Measurements from ENCODE around the gene CBY2. TPM values are rescaled to one million over a fixed set of nuclear protein-coding genes. Genes with fewer than 3 reads are reported as not detected.
A peak's percentile ranks its signal among the peaks of the same experiment; 100 is the strongest.

CBY2 gene
- total and polyA plus RNA-seq, 4 donors, result not detected

DNA sequence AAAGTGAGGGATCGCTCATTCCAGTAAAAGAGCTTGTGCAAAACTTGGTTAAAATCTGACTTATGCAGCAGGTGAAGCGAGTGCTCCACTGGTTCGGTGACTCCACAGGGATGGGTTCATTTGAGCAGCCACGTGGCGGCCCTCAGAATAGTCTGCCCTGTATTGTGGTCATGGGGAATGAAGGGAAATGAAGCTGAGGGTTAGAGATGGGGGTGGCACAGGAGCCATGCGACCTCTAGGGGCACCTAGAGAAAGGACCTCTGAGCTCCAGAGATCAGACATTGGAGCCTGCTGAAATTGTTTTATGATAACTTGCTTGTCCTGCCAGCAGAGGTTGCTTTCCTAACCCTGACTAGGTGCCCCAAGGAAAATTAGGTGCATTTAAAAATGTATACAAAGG is 26.6 kb downstream of the CBY2 start:
- H3K27me3 ChIP-seq (ENCODE audit: control insufficient read depth in 3 of 3, insufficient read depth in 3 of 3, low read length in 2 of 3), result peaks cover 0 to 2% (median 0%) of the 10 kb centered on the region in 3 donors
- H3K9me3 ChIP-seq (ENCODE audit: control insufficient read depth in 4 of 4, insufficient read depth in 3 of 4, low read length in 3 of 4), result no peaks in the 10 kb centered on the region
- ATAC-seq (ENCODE audit: insufficient read depth, low FRiP score) (no peak), DNase-seq (no peak)
- no peak overlapping the region for H3K4me3 ChIP-seq
- no peaks in the 10 kb centered on the region for H3K36me3 ChIP-seq (ENCODE audit: control insufficient read depth in 4 of 4, insufficient read depth in 4 of 4, low read length in 4 of 4)
- H3K9ac ChIP-seq (ENCODE audit: insufficient read depth in 1 of 2, low read length in 2 of 2), result no peak overlapping the region
- H3K27ac ChIP-seq (ENCODE audit: low read depth in 1 of 2, low read length in 1 of 2), result no peak overlapping the region
- 68 to 71% methylated on average over 6 of the region's 6 CpGs for WGBS, 2 donors
- TF ChIP-seq, protein P1, sequence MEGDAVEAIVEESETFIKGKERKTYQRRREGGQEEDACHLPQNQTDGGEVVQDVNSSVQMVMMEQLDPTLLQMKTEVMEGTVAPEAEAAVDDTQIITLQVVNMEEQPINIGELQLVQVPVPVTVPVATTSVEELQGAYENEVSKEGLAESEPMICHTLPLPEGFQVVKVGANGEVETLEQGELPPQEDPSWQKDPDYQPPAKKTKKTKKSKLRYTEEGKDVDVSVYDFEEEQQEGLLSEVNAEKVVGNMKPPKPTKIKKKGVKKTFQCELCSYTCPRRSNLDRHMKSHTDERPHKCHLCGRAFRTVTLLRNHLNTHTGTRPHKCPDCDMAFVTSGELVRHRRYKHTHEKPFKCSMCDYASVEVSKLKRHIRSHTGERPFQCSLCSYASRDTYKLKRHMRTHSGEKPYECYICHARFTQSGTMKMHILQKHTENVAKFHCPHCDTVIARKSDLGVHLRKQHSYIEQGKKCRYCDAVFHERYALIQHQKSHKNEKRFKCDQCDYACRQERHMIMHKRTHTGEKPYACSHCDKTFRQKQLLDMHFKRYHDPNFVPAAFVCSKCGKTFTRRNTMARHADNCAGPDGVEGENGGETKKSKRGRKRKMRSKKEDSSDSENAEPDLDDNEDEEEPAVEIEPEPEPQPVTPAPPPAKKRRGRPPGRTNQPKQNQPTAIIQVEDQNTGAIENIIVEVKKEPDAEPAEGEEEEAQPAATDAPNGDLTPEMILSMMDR (IDR thresholded peaks at IDR 0.05; ENCODE audit: control extremely low read depth, extremely low read depth), result no peak
- H3K4me1 ChIP-seq (ENCODE audit: control insufficient read depth in 5 of 5, insufficient read depth in 5 of 5, low read length in 5 of 5), result peaks cover 0 to 13% (median 0%) of the 10 kb centered on the region in 5 donors

DNA sequence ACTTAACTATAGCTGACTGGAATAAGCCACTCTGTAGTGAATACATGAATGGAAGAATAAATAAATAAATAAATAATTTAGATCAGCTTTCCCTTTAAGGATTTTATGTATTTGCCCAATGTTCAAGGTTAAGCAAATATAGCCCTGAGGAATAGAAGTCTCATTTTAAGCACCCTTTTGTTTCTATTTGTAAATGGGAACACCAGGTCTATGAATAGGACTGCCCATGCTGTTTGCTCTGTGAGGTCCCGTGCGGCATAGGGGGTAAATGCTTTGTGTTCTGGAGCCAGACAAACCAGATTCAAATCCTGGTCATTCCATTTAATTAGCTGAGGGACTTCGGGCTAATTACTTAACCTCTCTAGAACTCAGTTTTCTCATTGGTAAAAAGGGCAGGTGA is 29.3 kb downstream of the CBY2 start:
- TF ChIP-seq, protein P1 (IDR thresholded peaks at IDR 0.05; ENCODE audit: control extremely low read depth, extremely low read depth), result no peak
- no peak for DNase-seq
- H3K9ac ChIP-seq (ENCODE audit: insufficient read depth in 1 of 2, low read length in 2 of 2), result no peak overlapping the region
- WGBS, 2 donors, result 86 to 98% methylated on average over 3 of the region's 3 CpGs
- no peaks in the 10 kb centered on the region for H3K27me3 ChIP-seq (ENCODE audit: control insufficient read depth in 3 of 3, insufficient read depth in 3 of 3, low read length in 2 of 3)
- H3K4me3 ChIP-seq, result no peak overlapping the region
- H3K36me3 ChIP-seq (ENCODE audit: control insufficient read depth in 4 of 4, insufficient read depth in 4 of 4, low read length in 4 of 4), result no peaks in the 10 kb centered on the region
- H3K4me1 ChIP-seq (ENCODE audit: control insufficient read depth in 5 of 5, insufficient read depth in 5 of 5, low read length in 5 of 5), result peaks cover 0 to 16% (median 0%) of the 10 kb centered on the region in 5 donors
- H3K27ac ChIP-seq (ENCODE audit: low read depth in 1 of 2, low read length in 1 of 2), result no peak overlapping the region
- peaks cover 0 to 3% (median 0%) of the 10 kb centered on the region in 4 donors for H3K9me3 ChIP-seq (ENCODE audit: control insufficient read depth in 4 of 4, insufficient read depth in 3 of 4, low read length in 3 of 4)
- ATAC-seq (ENCODE audit: insufficient read depth, low FRiP score), result no peak

DNA sequence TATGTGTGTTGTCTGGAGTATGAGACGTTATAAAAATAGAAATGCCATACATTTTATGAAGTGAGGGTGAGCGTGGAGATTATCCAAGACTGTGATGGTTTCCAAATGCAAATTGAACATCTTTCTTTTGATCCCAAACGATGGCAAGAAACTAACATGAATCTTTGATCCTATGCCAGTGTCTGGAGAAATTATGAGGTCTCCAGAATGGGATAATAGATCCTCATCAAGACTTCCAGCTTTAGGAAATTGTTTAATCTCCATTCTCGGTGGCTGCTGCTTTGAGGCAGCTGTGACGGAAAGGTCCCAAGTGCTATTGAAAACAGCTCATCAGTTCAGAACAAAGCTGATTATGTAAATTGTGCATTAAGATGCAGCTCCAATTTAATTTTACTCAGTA is 30.8 kb downstream of the CBY2 start:
- peaks cover 0 to 3% (median 0%) of the 10 kb centered on the region in 4 donors for H3K9me3 ChIP-seq (ENCODE audit: control insufficient read depth in 4 of 4, insufficient read depth in 3 of 4, low read length in 3 of 4)
- WGBS, 2 donors, result 66 to 77% methylated on average over 5 of the region's 5 CpGs
- H3K27me3 ChIP-seq (ENCODE audit: control insufficient read depth in 3 of 3, insufficient read depth in 3 of 3, low read length in 2 of 3), result no peaks in the 10 kb centered on the region
- no peak overlapping the region for H3K9ac ChIP-seq (ENCODE audit: insufficient read depth in 1 of 2, low read length in 2 of 2)
- DNase-seq (peak in 2 of 3 donors; percentile 72 to 79), ATAC-seq (ENCODE audit: insufficient read depth, low FRiP score) (no peak)
- peaks cover 0 to 16% (median 0%) of the 10 kb centered on the region in 5 donors for H3K4me1 ChIP-seq (ENCODE audit: control insufficient read depth in 5 of 5, insufficient read depth in 5 of 5, low read length in 5 of 5)
- no peak overlapping the region for H3K4me3 ChIP-seq
- H3K27ac ChIP-seq (ENCODE audit: low read depth in 1 of 2, low read length in 1 of 2), result no peak overlapping the region
- TF ChIP-seq, protein P1 (IDR thresholded peaks at IDR 0.05; ENCODE audit: control extremely low read depth, extremely low read depth), result no peak
- H3K36me3 ChIP-seq (ENCODE audit: control insufficient read depth in 4 of 4, insufficient read depth in 4 of 4, low read length in 4 of 4), result no peaks in the 10 kb centered on the region

DNA sequence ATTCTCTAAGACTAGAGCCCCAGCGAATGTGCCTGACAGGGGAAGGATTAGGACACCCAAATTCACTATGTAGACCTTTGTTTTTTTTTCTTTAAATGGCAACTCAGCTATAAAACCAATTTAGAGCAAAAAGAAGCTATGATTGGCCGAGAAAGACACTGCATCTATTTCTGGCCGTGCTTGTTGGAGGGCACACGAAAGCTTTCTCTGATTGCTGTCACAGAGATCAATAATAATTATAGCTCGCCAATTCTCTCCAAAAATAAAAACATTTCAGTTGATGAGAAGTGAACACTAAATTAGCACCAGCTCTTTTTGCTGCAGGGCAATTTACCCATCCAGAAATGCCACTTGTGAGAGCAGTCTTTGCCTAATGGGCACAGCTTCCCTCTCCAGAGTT is 31.2 kb downstream of the CBY2 start:
- H3K36me3 ChIP-seq (ENCODE audit: control insufficient read depth in 4 of 4, insufficient read depth in 4 of 4, low read length in 4 of 4), result no peaks in the 10 kb centered on the region
- H3K27ac ChIP-seq (ENCODE audit: low read depth in 1 of 2, low read length in 1 of 2), result no peak overlapping the region
- peaks cover 0 to 3% (median 0%) of the 10 kb centered on the region in 4 donors for H3K9me3 ChIP-seq (ENCODE audit: control insufficient read depth in 4 of 4, insufficient read depth in 3 of 4, low read length in 3 of 4)
- H3K4me1 ChIP-seq (ENCODE audit: control insufficient read depth in 5 of 5, insufficient read depth in 5 of 5, low read length in 5 of 5), result peaks cover 0 to 16% (median 0%) of the 10 kb centered on the region in 5 donors
- TF ChIP-seq, protein P1 (IDR thresholded peaks at IDR 0.05; ENCODE audit: control extremely low read depth, extremely low read depth), result no peak
- WGBS, 2 donors, result 87 to 89% methylated on average over 5 of the region's 5 CpGs
- no peaks in the 10 kb centered on the region for H3K27me3 ChIP-seq (ENCODE audit: control insufficient read depth in 3 of 3, insufficient read depth in 3 of 3, low read length in 2 of 3)
- no peak overlapping the region for H3K4me3 ChIP-seq
- no peak overlapping the region for H3K9ac ChIP-seq (ENCODE audit: insufficient read depth in 1 of 2, low read length in 2 of 2)
- ATAC-seq (ENCODE audit: insufficient read depth, low FRiP score) (no peak), DNase-seq (no peak)
